ENCODE results near the gene FAM186B. TPM values are rescaled to one million over a fixed set of nuclear protein-coding genes. Genes with fewer than 3 reads are reported as not detected.
"Not testable (repeated sequence)": the region's sequence is repeated elsewhere in the genome, so short reads cannot be mapped to it uniquely, and the experiment has no call there.

The FAM186B gene
- total RNA-seq (2022) (0.30 and 0.64 TPM in 2 replicates), Bru-seq, nascent RNA (percentile 20 among the genes with signal in this experiment), BruChase-seq, experiment 1, labeled RNA remaining after a 6-hour chase (percentile 36 among the genes with signal in this experiment), BruChase-seq, experiment 2, labeled RNA remaining after a 2-hour chase (percentile 28 among the genes with signal in this experiment)
- long read RNA-seq, result 0 reads

DNA sequence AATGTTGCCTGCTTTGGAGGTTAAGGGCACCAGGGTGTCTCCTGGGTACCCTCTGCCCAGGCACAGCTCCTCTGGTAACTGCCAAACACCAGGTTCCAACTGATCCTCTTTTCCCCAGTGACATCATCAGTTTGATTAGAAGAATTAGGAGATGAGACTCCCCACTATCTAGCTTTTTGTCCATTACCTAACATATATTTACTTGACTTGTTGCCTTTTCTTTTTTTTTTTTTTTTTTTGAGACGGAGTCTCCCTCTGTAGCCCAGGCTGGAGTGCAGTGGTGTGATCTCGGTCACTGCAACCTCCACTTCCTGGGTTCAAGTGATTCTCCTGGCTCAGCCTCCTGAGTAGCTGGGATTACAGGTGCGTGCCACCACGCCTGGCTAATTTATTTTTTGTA, at the start of gene FAM186B:
FAM186B (minus strand) TSS at position 101 of the 400 bp plus-strand sequence. CDS start 162 bp downstream, outside the sequence.
- DNase-seq (ENCODE audit: unreplicated experiment); H3K27ac Mint-ChIP-seq (ENCODE audit: low read depth, unreplicated experiment); BruUV-seq (replicated peaks); H3K9me3 Mint-ChIP-seq (ENCODE audit: unreplicated experiment); intact Hi-C loops (cut with micrococcal nuclease); H3K4me3 Mint-ChIP-seq (ENCODE audit: unreplicated experiment); H3K27me3 Mint-ChIP-seq (ENCODE audit: insufficient read depth, unreplicated experiment); H3K4me1 Mint-ChIP-seq (ENCODE audit: insufficient read depth, unreplicated experiment); H3K36me3 Mint-ChIP-seq (ENCODE audit: insufficient read depth, unreplicated experiment): not testable (repeated sequence)
- CTCF ChIA-PET, result interaction anchor here (1.2 kb wide), 1 partner anchor 52 kb away, joined by 5 read pairs; no protein-coding TSS in a partner anchor
- POLR2A ChIA-PET, result interaction anchor here (2.1 kb wide), 1 partner anchor 136 kb away, joined by 4 read pairs; the partner anchor contains the start of gene TMBIM6

GRCh38 chr12:49654715-49655114, 49.3 kb upstream of the FAM186B start:
- POLR2A ChIA-PET, result interaction anchor here (1.3 kb wide), 1 partner anchor 174 kb away, joined by 3 read pairs; the partner anchor contains the start of gene NCKAP5L
- no peaks in the 10 kb centered on the region for H3K4me1 Mint-ChIP-seq (ENCODE audit: insufficient read depth, unreplicated experiment)
- BruUV-seq (replicated peaks), result no TSS peak
- no peaks in the 10 kb centered on the region for H3K36me3 Mint-ChIP-seq (ENCODE audit: insufficient read depth, unreplicated experiment)
- intact Hi-C loops (cut with micrococcal nuclease), result no loop called here
- no peak for DNase-seq (ENCODE audit: unreplicated experiment)
- TF ChIP-seq, protein P1, sequence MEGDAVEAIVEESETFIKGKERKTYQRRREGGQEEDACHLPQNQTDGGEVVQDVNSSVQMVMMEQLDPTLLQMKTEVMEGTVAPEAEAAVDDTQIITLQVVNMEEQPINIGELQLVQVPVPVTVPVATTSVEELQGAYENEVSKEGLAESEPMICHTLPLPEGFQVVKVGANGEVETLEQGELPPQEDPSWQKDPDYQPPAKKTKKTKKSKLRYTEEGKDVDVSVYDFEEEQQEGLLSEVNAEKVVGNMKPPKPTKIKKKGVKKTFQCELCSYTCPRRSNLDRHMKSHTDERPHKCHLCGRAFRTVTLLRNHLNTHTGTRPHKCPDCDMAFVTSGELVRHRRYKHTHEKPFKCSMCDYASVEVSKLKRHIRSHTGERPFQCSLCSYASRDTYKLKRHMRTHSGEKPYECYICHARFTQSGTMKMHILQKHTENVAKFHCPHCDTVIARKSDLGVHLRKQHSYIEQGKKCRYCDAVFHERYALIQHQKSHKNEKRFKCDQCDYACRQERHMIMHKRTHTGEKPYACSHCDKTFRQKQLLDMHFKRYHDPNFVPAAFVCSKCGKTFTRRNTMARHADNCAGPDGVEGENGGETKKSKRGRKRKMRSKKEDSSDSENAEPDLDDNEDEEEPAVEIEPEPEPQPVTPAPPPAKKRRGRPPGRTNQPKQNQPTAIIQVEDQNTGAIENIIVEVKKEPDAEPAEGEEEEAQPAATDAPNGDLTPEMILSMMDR (IDR thresholded peaks at IDR 0.05; ENCODE audit: unreplicated experiment), result no peak
- H3K27me3 Mint-ChIP-seq (ENCODE audit: insufficient read depth, unreplicated experiment), result peaks cover 13% of the 10 kb centered on the region
- CTCF ChIA-PET, result interaction anchor here (1.2 to 3.2 kb wide), 2 partner anchors 10 to 18 kb away, joined by 5 to 22 read pairs; no protein-coding TSS in a partner anchor
- no peaks in the 10 kb centered on the region for H3K9me3 Mint-ChIP-seq (ENCODE audit: unreplicated experiment)
- H3K27ac Mint-ChIP-seq (ENCODE audit: low read depth, unreplicated experiment), result no peak overlapping the region
- no peak overlapping the region for H3K4me3 Mint-ChIP-seq (ENCODE audit: unreplicated experiment)

DNA sequence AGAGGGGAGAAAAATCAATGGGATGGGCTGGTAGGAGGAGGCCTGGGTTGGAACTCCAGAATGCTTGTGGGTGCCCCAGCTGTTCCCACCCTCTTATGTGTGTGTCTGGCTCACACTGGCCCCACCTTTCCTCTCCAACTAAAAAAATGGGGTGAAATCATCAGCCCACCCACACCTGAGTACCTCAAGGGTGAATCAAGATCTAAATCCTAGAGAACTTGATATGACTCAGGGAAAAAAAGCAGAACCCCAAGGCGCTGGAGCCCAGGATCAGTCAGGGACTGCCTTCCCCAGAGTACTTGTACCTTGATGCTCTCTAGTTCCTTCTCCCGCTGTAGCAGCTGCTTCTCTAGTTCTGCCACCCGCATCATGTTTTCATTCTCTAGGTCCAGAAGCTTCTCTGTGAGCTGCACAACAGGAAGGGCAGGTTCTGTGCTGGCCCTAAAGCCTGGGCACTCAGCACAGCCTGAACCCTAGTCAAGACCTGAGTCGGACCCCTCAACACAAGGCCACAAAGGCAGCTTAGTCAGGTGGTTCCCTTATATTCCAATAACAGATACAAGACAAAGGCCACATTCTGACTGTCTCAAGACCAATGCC, 47.6 kb upstream of the FAM186B start:
- H3K27me3 Mint-ChIP-seq (ENCODE audit: insufficient read depth, unreplicated experiment), result peaks cover 8% of the 10 kb centered on the region
- H3K36me3 Mint-ChIP-seq (ENCODE audit: insufficient read depth, unreplicated experiment), result peaks cover 6% of the 10 kb centered on the region
- no peak overlapping the region for H3K4me3 Mint-ChIP-seq (ENCODE audit: unreplicated experiment)
- BruUV-seq (replicated peaks), result no TSS peak
- H3K4me1 Mint-ChIP-seq (ENCODE audit: insufficient read depth, unreplicated experiment), result no peaks in the 10 kb centered on the region
- H3K9me3 Mint-ChIP-seq (ENCODE audit: unreplicated experiment), result no peaks in the 10 kb centered on the region
- intact Hi-C loops (cut with micrococcal nuclease), result no loop called here
- POLR2A ChIA-PET, result interaction anchor here (1.2 kb wide), 1 partner anchor 8 kb away, joined by 3 read pairs; no protein-coding TSS in a partner anchor
- no peak for DNase-seq (ENCODE audit: unreplicated experiment)
- TF ChIP-seq, protein P1 (IDR thresholded peaks at IDR 0.05; ENCODE audit: unreplicated experiment), result no peak
- CTCF ChIA-PET, result interaction anchor here (0.6 kb wide), 1 partner anchor 14 kb away, joined by 4 read pairs; no protein-coding TSS in a partner anchor
- H3K27ac Mint-ChIP-seq (ENCODE audit: low read depth, unreplicated experiment), result no peak overlapping the region

DNA sequence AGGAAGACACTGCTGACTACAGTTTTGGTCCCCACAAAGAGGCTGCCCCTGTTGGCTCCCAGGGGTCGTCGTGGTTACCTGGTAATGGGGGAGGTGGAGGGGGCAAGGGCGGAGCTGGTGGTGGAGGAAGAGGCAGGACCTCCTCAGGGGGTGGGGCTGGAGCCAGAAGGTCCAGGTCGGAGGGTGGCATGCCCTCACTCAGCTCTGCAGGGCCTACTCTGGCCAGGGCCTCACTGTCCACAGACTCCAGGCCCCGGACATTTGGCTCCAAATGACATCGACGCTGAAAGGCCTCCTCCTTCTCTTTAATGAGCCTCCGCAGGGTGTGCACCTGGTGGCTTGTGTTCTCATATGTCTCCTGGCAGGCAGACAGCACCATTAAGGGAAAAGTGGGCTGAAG, 46.4 kb upstream of the FAM186B start:
- ChIA-PET CTCF (interaction anchor here (0.9 kb wide), 1 partner anchor 15 kb away, joined by 3 read pairs; no protein-coding TSS in a partner anchor), POLR2A (interaction anchor here (0.6 kb wide), 1 partner anchor 51 kb away, joined by 3 read pairs; no protein-coding TSS in a partner anchor)
- BruUV-seq (replicated peaks), result no TSS peak
- Mint-ChIP-seq H3K27ac (ENCODE audit: low read depth, unreplicated experiment) (no peak overlapping the region), H3K4me1 (ENCODE audit: insufficient read depth, unreplicated experiment) (no peaks in the 10 kb centered on the region), H3K4me3 (ENCODE audit: unreplicated experiment) (no peak overlapping the region), H3K36me3 (ENCODE audit: insufficient read depth, unreplicated experiment) (peaks cover 6% of the 10 kb centered on the region), H3K27me3 (ENCODE audit: insufficient read depth, unreplicated experiment) (no peaks in the 10 kb centered on the region), H3K9me3 (ENCODE audit: unreplicated experiment) (no peaks in the 10 kb centered on the region)
- intact Hi-C loops (cut with micrococcal nuclease), result no loop called here
- TF ChIP-seq, protein P1 (IDR thresholded peaks at IDR 0.05; ENCODE audit: unreplicated experiment), result no peak
- no peak for DNase-seq (ENCODE audit: unreplicated experiment)
